NT2/D1 (cell line): Measurements from ENCODE around the gene MRI1.

Source experiments
- YY1 ChIP-seq: IDR thresholded peaks from 2 replicates; pipeline ENCODE4 v1.6.1; 2011; ENCODE audit not compliant: insufficient read length, insufficient read depth
- ZNF274 ChIP-seq: IDR thresholded peaks from 2 replicates; pipeline ENCODE4 v1.6.1; 2011; ENCODE audit warnings: mild to moderate bottlenecking, low read depth, low read length

- TF ChIP-seq ZNF274: no peak
- TF ChIP-seq YY1: peak; percentile 19
Measured at GRCh38 chr19:13731147-13731964, 33.0 kb upstream of the MRI1 start.
